ENCODE data around the gene PSMC2. TPM values are rescaled to one million over a fixed set of nuclear protein-coding genes. Genes with fewer than 3 reads are reported as not detected.

Gene PSMC2
- total and polyA plus RNA-seq, 2 experiments from 2014 or later = 107 to 131 TPM

DNA sequence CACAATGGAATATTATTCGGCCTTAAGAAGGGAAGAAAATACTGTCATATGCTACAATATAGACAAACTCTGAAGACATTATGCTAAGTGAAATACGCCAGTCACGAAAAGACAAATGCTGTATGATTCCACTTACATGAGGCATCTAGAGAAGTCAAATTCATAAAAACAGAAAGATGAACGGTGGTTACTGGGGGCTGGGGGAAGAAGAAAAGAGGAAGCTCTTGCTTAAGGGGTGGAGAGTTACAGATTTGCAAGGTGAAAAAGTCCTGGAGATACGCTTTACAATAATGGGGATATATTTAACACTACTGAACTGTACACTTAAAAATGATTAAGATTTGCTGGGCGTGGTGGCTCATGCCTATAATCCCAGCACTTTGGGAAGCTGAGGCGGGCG is 49.0 kb downstream of the PSMC2 start (continued):
- TF ChIP-seq, protein P1, sequence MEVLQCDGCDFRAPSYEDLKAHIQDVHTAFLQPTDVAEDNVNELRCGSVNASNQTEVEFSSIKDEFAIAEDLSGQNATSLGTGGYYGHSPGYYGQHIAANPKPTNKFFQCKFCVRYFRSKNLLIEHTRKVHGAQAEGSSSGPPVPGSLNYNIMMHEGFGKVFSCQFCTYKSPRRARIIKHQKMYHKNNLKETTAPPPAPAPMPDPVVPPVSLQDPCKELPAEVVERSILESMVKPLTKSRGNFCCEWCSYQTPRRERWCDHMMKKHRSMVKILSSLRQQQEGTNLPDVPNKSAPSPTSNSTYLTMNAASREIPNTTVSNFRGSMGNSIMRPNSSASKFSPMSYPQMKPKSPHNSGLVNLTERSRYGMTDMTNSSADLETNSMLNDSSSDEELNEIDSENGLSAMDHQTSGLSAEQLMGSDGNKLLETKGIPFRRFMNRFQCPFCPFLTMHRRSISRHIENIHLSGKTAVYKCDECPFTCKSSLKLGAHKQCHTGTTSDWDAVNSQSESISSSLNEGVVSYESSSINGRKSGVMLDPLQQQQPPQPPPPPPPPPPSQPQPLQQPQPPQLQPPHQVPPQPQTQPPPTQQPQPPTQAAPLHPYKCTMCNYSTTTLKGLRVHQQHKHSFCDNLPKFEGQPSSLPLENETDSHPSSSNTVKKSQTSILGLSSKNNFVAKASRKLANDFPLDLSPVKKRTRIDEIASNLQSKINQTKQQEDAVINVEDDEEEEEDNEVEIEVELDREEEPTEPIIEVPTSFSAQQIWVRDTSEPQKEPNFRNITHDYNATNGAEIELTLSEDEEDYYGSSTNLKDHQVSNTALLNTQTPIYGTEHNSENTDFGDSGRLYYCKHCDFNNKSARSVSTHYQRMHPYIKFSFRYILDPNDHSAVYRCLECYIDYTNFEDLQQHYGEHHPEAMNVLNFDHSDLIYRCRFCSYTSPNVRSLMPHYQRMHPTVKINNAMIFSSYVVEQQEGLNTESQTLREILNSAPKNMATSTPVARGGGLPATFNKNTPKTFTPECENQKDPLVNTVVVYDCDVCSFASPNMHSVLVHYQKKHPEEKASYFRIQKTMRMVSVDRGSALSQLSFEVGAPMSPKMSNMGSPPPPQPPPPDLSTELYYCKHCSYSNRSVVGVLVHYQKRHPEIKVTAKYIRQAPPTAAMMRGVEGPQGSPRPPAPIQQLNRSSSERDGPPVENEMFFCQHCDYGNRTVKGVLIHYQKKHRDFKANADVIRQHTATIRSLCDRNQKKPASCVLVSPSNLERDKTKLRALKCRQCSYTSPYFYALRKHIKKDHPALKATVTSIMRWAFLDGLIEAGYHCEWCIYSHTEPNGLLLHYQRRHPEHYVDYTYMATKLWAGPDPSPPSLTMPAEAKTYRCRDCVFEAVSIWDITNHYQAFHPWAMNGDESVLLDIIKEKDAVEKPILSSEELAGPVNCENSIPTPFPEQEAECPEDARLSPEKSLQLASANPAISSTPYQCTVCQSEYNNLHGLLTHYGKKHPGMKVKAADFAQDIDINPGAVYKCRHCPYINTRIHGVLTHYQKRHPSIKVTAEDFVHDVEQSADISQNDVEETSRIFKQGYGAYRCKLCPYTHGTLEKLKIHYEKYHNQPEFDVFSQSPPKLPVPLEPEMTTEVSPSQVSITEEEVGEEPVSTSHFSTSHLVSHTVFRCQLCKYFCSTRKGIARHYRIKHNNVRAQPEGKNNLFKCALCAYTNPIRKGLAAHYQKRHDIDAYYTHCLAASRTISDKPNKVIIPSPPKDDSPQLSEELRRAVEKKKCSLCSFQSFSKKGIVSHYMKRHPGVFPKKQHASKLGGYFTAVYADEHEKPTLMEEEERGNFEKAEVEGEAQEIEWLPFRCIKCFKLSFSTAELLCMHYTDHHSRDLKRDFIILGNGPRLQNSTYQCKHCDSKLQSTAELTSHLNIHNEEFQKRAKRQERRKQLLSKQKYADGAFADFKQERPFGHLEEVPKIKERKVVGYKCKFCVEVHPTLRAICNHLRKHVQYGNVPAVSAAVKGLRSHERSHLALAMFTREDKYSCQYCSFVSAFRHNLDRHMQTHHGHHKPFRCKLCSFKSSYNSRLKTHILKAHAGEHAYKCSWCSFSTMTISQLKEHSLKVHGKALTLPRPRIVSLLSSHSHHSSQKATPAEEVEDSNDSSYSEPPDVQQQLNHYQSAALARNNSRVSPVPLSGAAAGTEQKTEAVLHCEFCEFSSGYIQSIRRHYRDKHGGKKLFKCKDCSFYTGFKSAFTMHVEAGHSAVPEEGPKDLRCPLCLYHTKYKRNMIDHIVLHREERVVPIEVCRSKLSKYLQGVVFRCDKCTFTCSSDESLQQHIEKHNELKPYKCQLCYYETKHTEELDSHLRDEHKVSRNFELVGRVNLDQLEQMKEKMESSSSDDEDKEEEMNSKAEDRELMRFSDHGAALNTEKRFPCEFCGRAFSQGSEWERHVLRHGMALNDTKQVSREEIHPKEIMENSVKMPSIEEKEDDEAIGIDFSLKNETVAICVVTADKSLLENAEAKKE (CRISPR knock-in tag; IDR thresholded peaks at IDR 0.05) = no peak
- TF ChIP-seq REST (IDR thresholded peaks at IDR 0.05; ENCODE audit: unreplicated experiment) = no peak

DNA sequence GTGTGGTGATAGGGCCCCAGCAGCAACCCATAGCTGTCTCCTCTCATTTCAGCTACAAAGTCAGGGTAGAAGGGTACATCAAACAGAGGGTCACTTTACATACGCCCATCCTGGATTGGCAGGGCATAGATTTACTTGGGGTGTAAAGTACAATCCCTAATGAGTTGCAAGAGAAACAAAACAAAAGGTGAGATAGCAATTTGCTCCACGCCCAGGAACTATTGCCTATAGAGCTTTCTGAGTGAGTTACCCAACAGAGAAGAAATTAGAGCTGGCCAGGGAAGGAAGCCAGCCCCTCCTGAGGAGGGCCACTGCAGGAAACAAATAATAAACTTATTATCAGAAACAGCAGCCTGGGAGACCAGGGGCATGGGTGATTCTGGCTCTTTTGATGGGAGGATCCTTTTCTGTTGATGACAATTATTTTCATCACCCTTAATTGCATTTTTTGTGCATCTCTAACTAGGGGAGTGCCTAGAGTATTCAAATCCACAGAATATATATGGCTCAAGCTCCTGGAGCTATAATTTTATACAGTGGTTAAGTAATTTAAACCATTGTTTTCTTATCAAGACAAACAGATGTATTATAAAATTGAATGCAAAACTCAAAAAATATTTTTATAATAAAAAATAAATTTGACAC is 51.2 kb downstream of the PSMC2 start:
- Histone ChIP-seq H3K27me3 (ENCODE audit: insufficient read depth) (no peaks in the 10 kb centered on the region), H2AFZ (no peak overlapping the region), H3K79me2 (replicated peaks; ENCODE audit: insufficient read depth) (no peaks in the 10 kb centered on the region), H3K9me2 (ENCODE audit: insufficient read depth) (no peaks in the 10 kb centered on the region), H3K27ac (ENCODE audit: low read depth) (no peak overlapping the region), H3F3A (replicated peaks; ENCODE audit: low read depth) (no peaks in the 10 kb centered on the region), H3K4me2 (no peak overlapping the region), H3K36me3 (ENCODE audit: insufficient read depth) (no peaks in the 10 kb centered on the region), H3K4me1 (ENCODE audit: insufficient read depth) (no peaks in the 10 kb centered on the region), H4K20me1 (replicated peaks; ENCODE audit: insufficient read depth) (no peaks in the 10 kb centered on the region), H3K4me3 (no peak overlapping the region)
- Mint-ChIP-seq H3K36me3 (ENCODE audit: low read depth) (no peaks in the 10 kb centered on the region), H3K27ac (no peak overlapping the region), H3K4me3 (no peak overlapping the region), H3K4me1 (no peaks in the 10 kb centered on the region), H3K27me3 (ENCODE audit: insufficient read depth, low read depth, poor library complexity) (peaks cover 1% of the 10 kb centered on the region), H3K9me3 (peaks cover 10% of the 10 kb centered on the region; the same call in 2 of the 3 replicates)
- ATAC-seq (no peak), DNase-seq (ENCODE audit: low spot score) (no peak)
- TF ChIP-seq POLR2AphosphoS5 (IDR thresholded peaks at IDR 0.05; ENCODE audit: low read depth) (no peak), ZNF114 (CRISPR knock-in tag; IDR thresholded peaks at IDR 0.05) (no peak), EZH2 (IDR thresholded peaks at IDR 0.05; ENCODE audit: low read depth, unreplicated experiment) (no peak)
- TF ChIP-seq, protein P1 (CRISPR knock-in tag; IDR thresholded peaks at IDR 0.05) = no peak

Data from GM23338 (cell line).